Stimulated activated CD4-positive, alpha-beta T cell treated with anti-CD3 and anti-CD28 coated beads, TNF-alpha, amount 100 ng/mL, for 4 hours (primary cell): Measurements from ENCODE around the gene SCYGR1.

Source experiments
- DNase-seq, 3 experiments: peaks; one replicate each; pipeline ENCODE4 v3.0.0-alpha.2; 2020; ENCODE audit warnings: low read depth in 3 of 3

The SCYGR1 gene

GRCh38 chr2:227402959-227403358, 15.2 kb upstream of the SCYGR1 start:
- no peak for DNase-seq

GRCh38 chr2:227402321-227402720, 14.6 kb upstream of the SCYGR1 start:
- DNase-seq, result no peak

GRCh38 chr2:227401550-227401949, 13.8 kb upstream of the SCYGR1 start:
- no peak for DNase-seq

GRCh38 chr2:227398684-227399670, 11.2 kb upstream of the SCYGR1 start:
- no peak for DNase-seq

- no peak for DNase-seq
Observed at GRCh38 chr2:227397562-227397961, 9.8 kb upstream of the SCYGR1 start.

- DNase-seq, result no peak
Observed at GRCh38 chr2:227395556-227395955, 7.8 kb upstream of the SCYGR1 start.

- no peak for DNase-seq
Observed at GRCh38 chr2:227394401-227394800, 6.7 kb upstream of the SCYGR1 start.

- no peak for DNase-seq
Observed at GRCh38 chr2:227390468-227391256, 2.9 kb upstream of the SCYGR1 start.

- no peak for DNase-seq
Observed at GRCh38 chr2:227389661-227390060, 1.9 kb upstream of the SCYGR1 start.

GRCh38 chr2:227389231-227389630, 1.5 kb upstream of the SCYGR1 start:
- DNase-seq, result no peak

GRCh38 chr2:227388537-227389011, 825 bp upstream of the SCYGR1 start:
- no peak for DNase-seq

- no peak for DNase-seq
Observed at GRCh38 chr2:227386630-227387029, 1.1 kb downstream of the SCYGR1 start.

- DNase-seq, result no peak
Observed at GRCh38 chr2:227383686-227384085, 4.1 kb downstream of the SCYGR1 start.

- DNase-seq, result peak in 1 of 3 experiments; percentile 23
Observed at GRCh38 chr2:227382241-227382835, 5.4 kb downstream of the SCYGR1 start.

GRCh38 chr2:227379095-227379494, 8.7 kb downstream of the SCYGR1 start, which contains the start of gene TM4SF20:
Gene TM4SF20 (minus strand): TSS chr2:227379306. CDS start chr2:227379268, 38 bp downstream.
- DNase-seq, result no peak

- no peak for DNase-seq
Observed at GRCh38 chr2:227378371-227378782, 9.4 kb downstream of the SCYGR1 start.

- DNase-seq, result no peak
Observed at GRCh38 chr2:227377467-227378351, 10.0 kb downstream of the SCYGR1 start.

- DNase-seq, result no peak
Observed at GRCh38 chr2:227376656-227377396, 10.9 kb downstream of the SCYGR1 start.

GRCh38 chr2:227374158-227374557, 13.6 kb downstream of the SCYGR1 start:
- no peak for DNase-seq

GRCh38 chr2:227373389-227373788, 14.4 kb downstream of the SCYGR1 start:
- DNase-seq, result no peak
